Nephron progenitor cell (in vitro differentiated cells): ENCODE measurements around the gene THSD4.

Source experiments
- DNase-seq: peaks from one replicate; pipeline ENCODE4 v3.0.0; 2021
- H3K27ac Mint-ChIP-seq: 2 replicates; pipeline ENCODE4 v1.8.0; 2021; ENCODE audit warnings: mild to moderate bottlenecking, moderate library complexity, mixed read lengths
- H3K27me3 Mint-ChIP-seq: 2 replicates; pipeline ENCODE4 v1.8.0; 2021; ENCODE audit warnings: mild to moderate bottlenecking, low read depth, mixed read lengths; ENCODE audit not compliant: poor library complexity
- H3K36me3 Mint-ChIP-seq: 2 replicates; pipeline ENCODE4 v1.8.0; 2021; ENCODE audit warnings: low read depth, mixed read lengths
- H3K4me1 Mint-ChIP-seq: 2 replicates; pipeline ENCODE4 v1.8.0; 2021; ENCODE audit warnings: mixed read lengths
- H3K4me3 Mint-ChIP-seq: 2 replicates; pipeline ENCODE4 v1.8.0; 2021; ENCODE audit warnings: mild to moderate bottlenecking, moderate library complexity, mixed read lengths
- H3K9me3 Mint-ChIP-seq: 2 replicates; pipeline ENCODE4 v1.8.0; 2021; ENCODE audit warnings: mild to moderate bottlenecking, moderate library complexity, mixed read lengths
- TF ChIP-seq, protein P1 (sequence below): fragments of 200-600 bp; sonication (generic); IDR thresholded peaks from 2 replicates; pipeline ENCODE4 v1.5.0; 2021; ENCODE audit warnings: antibody characterized with exemption

THSD4 gene

DNA sequence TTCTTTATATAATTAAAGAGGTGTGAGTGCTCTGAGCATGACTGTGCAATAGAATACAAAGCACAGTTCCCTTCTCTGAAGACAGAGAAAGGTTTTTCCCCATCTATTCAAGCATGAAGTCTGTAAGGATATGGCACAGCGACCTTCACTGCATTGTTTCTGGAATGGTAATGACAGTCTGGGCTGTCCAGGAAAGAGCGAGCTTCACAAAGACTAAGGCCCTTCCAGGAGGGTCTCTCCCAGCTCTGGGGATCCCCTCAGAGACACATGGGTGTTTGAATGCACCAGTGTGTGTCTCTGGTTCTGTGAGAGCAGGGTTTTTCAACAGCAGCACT is 515.2 kb downstream of the THSD4 start:
- H3K9me3 Mint-ChIP-seq = no peaks in the 10 kb centered on the region
- DNase-seq = no peak
- H3K4me3 Mint-ChIP-seq = no peak overlapping the region
- peaks cover 88% of the 10 kb centered on the region for H3K4me1 Mint-ChIP-seq
- peaks cover 4% of the 10 kb centered on the region for H3K27me3 Mint-ChIP-seq
- H3K36me3 Mint-ChIP-seq = no peaks in the 10 kb centered on the region
- H3K27ac Mint-ChIP-seq = peak overlapping the region; percentile 18
- TF ChIP-seq, protein P1, sequence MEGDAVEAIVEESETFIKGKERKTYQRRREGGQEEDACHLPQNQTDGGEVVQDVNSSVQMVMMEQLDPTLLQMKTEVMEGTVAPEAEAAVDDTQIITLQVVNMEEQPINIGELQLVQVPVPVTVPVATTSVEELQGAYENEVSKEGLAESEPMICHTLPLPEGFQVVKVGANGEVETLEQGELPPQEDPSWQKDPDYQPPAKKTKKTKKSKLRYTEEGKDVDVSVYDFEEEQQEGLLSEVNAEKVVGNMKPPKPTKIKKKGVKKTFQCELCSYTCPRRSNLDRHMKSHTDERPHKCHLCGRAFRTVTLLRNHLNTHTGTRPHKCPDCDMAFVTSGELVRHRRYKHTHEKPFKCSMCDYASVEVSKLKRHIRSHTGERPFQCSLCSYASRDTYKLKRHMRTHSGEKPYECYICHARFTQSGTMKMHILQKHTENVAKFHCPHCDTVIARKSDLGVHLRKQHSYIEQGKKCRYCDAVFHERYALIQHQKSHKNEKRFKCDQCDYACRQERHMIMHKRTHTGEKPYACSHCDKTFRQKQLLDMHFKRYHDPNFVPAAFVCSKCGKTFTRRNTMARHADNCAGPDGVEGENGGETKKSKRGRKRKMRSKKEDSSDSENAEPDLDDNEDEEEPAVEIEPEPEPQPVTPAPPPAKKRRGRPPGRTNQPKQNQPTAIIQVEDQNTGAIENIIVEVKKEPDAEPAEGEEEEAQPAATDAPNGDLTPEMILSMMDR = no peak

DNA sequence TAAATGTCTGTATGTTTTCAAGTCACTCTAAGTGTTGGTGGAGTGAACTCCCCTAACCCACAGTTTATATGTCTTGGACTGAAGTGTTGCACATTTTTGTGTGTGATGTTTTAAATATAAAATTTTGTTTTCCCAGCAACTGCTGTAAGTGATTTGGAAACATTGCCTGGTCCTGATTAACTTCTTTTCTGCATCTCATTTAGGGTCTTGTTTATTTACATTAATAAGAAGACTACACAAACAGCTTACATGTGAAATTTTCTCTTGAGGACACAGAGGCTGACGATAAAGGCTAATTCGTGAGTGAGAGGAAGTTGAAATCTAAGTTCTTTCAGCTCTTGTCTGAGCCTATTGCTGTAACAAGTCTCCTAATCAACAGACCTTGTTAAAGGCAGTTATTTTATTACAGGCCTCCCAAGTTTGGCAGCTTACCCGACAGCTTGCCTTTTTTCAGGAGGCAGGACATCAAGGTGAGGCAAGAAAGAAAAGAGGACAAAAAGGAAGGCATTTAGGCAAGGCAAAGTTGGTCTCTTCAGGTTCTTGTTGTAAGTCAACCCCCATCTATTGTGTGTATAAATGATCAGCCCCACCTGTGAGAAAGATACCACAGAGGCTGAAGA is 517.4 kb downstream of the THSD4 start:
- Mint-ChIP-seq H3K27ac (no peak overlapping the region), H3K4me3 (no peak overlapping the region), H3K9me3 (peaks cover 3% of the 10 kb centered on the region), H3K4me1 (peaks cover 70% of the 10 kb centered on the region), H3K27me3 (peaks cover 6% of the 10 kb centered on the region), H3K36me3 (no peaks in the 10 kb centered on the region)
- TF ChIP-seq, protein P1 = no peak
- DNase-seq = no peak

DNA sequence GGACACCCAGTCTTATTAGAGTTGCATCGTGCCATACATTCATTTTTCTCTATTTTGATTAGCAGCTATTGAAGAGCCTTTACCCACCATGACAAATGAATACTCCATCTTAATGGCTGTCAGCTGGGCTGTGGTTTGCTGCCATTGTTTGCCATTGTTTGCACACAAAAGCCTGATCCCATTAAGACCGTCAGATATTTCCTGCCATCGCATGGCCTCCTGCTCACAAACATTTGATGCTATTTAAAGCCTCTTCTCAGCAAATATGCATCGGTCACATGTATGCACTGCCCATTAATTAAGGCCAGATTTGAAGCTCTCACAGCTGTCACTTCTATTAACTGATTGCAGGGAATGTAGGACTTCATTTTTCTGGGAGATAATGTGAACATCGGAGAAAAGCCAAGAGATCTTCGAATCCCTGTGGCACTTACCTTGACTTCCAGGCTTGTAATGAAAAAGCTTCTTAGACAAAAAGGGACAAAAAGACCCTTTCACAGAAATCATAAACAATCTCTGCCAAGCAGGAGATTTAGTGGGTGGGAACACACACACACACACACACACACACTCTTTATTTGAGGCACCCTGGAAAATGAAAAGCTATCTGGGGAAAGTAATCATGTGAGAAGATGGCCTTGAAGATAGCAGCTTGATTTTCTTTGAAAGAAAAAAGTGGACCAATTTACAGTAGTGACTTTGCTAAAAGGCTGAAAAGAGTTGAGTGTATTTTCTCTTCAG is 519.7 kb downstream of the THSD4 start:
- no peak for DNase-seq
- Mint-ChIP-seq H3K27me3 (peaks cover 6% of the 10 kb centered on the region), H3K4me3 (no peak overlapping the region), H3K36me3 (no peaks in the 10 kb centered on the region), H3K9me3 (peaks cover 3% of the 10 kb centered on the region), H3K27ac (peak overlapping the region; percentile 20), H3K4me1 (peaks cover 47% of the 10 kb centered on the region)
- TF ChIP-seq, protein P1 = no peak

DNA sequence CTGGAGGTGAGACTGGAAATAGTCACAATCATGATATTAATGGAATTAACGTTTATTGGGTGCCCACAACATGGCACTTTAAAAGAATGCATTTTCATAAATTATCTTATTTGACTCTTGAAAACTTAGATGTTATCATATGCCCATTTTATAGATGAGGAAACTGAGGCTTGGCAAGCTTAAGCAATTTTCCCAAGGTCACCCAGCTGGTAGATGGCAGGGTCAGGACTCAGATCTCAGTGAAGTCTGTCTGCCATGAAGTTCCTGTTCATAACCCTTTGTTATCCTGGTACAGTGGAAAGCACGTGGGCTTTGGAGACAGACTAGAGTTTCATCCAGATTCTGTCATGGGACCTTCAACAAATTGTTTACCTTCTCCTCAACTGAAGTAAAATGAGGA is 520.5 kb downstream of the THSD4 start:
- Mint-ChIP-seq H3K27me3 (peaks cover 6% of the 10 kb centered on the region), H3K4me1 (peaks cover 45% of the 10 kb centered on the region), H3K36me3 (no peaks in the 10 kb centered on the region), H3K4me3 (no peak overlapping the region), H3K27ac (no peak overlapping the region), H3K9me3 (peaks cover 3% of the 10 kb centered on the region)
- TF ChIP-seq, protein P1 = no peak
- no peak for DNase-seq

DNA sequence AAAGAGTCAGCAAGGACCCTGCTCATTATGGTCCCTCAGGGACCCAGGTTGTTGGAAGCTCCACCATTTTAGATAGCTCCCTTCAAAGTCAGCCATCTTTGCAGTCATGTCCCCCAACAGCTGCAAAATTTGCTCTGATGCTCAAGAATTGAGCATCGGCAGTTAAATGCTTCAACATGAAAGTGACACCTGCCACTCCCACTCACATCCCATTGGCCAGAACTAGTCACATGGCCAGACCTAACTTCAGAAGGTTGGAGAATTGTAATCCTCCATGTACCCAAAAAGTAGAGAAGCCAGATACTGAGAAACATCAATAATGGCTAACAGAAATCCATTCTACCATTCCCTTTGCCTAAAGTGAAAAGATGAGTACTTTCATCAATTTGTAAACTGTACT is 523.6 kb downstream of the THSD4 start:
- H3K4me1 Mint-ChIP-seq = peaks cover 48% of the 10 kb centered on the region
- no peaks in the 10 kb centered on the region for H3K36me3 Mint-ChIP-seq
- H3K27me3 Mint-ChIP-seq = peaks cover 2% of the 10 kb centered on the region
- no peak overlapping the region for H3K27ac Mint-ChIP-seq
- no peak overlapping the region for H3K4me3 Mint-ChIP-seq
- H3K9me3 Mint-ChIP-seq = peaks cover 13% of the 10 kb centered on the region
- TF ChIP-seq, protein P1 = no peak
- no peak for DNase-seq

DNA sequence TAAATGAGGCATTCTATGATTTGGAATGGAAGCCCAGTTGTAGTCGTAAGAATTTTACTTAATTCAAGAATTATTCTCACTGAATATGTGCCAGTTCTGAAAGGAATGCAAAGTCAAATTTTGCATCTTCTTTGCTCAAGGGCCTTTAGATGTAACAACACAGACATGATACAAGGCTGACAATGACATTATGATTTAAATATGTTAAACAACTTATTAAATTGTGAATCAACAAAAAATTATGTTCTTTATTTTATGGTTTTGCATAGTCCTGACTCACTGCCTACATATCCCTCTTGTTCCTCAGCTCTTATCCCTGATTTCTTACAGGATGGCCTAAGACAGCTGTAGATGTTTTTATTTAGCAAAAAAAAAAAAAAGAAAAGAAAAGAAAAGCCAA is 524.2 kb downstream of the THSD4 start:
- Mint-ChIP-seq H3K9me3 (peaks cover 13% of the 10 kb centered on the region), H3K36me3 (no peaks in the 10 kb centered on the region), H3K4me1 (peaks cover 50% of the 10 kb centered on the region), H3K4me3 (no peak overlapping the region), H3K27ac (no peak overlapping the region), H3K27me3 (peaks cover 2% of the 10 kb centered on the region)
- TF ChIP-seq, protein P1 = no peak
- DNase-seq = no peak
